ENCODE results near the gene TNPO3. TPM values are rescaled to one million over a fixed set of nuclear protein-coding genes. Genes with fewer than 3 reads are reported as not detected.
A peak's percentile ranks its signal among the peaks of the same experiment; 100 is the strongest.

Gene TNPO3
- total RNA-seq, 2 experiments from 2014 or later, result 58.4 to 59.3 TPM

DNA sequence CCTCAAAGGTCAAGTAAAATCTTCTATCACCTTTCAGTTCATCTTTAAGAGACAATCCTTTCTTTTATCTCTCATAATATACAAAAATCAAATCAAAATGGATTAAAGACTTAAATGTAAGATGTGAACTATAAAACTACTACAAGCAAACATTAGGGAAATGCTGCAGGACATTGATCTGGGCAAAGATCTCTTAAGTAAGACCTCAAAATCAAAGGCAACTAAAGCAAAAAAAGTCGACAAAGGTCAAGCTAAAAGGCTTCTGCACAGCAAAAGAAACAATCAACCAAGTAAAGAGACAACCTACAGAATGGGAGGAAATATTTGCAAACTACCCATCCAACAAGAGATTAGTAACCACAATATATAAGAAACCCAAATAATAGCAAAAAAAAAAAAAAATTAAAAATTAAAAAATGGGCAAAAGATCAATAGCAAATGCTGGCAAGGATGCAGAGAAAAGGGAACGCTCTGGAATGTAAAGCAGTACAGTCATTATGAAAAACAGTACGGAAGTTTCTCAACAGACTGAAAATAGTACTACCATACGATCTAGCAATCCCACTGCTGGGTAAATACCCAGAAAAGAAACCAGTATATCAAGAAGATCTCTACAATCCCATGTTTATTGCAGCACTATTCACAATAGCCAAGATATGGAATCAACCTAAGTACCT, 41.7 kb downstream of the TNPO3 start:
- H3K36me3 Mint-ChIP-seq (ENCODE audit: low read depth), result peaks cover 53% of the 10 kb centered on the region
- no peak for TF ChIP-seq CTCF (IDR thresholded peaks at IDR 0.05)
- H3K27me3 Mint-ChIP-seq, result no peaks in the 10 kb centered on the region
- no peak for DNase-seq
- H3K4me3 Mint-ChIP-seq, result no peak overlapping the region
- H3K27ac Mint-ChIP-seq, result no peak overlapping the region
- ATAC-seq, result no peak
- intact Hi-C loops (cut with micrococcal nuclease), result no loop called here
- H3K9me3 Mint-ChIP-seq, result no peaks in the 10 kb centered on the region
- POLR2A ChIA-PET, result no interaction called here
- H3K4me1 Mint-ChIP-seq (ENCODE audit: low read depth), result peaks cover 37% of the 10 kb centered on the region
- CTCF ChIA-PET, result no interaction called here

DNA sequence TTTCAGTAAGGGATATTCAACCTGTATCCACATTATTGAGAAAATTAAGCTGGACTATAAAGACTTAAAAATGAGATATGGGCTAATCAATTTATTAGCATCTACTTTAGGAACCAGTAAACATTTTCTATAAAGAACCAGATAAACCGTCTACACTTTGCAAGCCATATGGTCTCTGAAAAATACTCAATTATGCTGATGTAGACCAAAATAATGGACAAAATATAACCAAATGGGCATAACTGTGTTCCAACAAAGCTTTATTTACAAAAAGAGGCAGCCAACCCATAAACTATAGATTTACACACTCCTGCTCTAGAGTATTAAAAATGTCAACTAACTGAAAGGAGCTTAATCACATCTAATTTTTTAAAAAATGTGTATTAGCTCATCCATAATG, 42.3 kb downstream of the TNPO3 start:
- peaks cover 49% of the 10 kb centered on the region for H3K36me3 Mint-ChIP-seq (ENCODE audit: low read depth)
- CTCF ChIA-PET, result no interaction called here
- no peak overlapping the region for H3K4me3 Mint-ChIP-seq
- ATAC-seq, result no peak
- no peak for TF ChIP-seq CTCF (IDR thresholded peaks at IDR 0.05)
- H3K27me3 Mint-ChIP-seq, result no peaks in the 10 kb centered on the region
- no peak for DNase-seq
- intact Hi-C loops (cut with micrococcal nuclease), result no loop called here
- no peak overlapping the region for H3K27ac Mint-ChIP-seq
- POLR2A ChIA-PET, result no interaction called here
- peaks cover 36% of the 10 kb centered on the region for H3K4me1 Mint-ChIP-seq (ENCODE audit: low read depth)
- no peaks in the 10 kb centered on the region for H3K9me3 Mint-ChIP-seq

DNA sequence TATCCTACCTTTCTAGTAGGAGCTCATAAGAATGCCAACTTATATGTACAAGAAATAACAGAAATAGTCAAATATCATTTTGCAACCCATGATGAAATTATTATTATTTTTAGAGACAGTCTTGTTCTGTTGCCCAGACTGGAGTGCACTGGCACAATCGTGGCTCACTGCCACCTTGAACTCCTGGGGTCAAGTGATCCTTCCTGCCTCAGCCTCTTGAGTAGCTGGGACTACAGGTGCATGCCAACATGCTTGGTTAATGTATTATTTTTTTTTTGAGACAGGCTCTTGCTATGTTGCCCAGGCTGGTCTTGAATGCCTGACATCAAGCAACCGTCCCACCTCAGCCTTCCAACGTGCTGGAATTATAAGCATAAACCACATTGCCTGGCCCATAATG, 44.8 kb downstream of the TNPO3 start:
- CTCF ChIA-PET, result interaction anchor here (0.9 to 4.3 kb wide), 5 partner anchors 8 to 154 kb away, joined by 3 to 31 read pairs (median 4); no protein-coding TSS in a partner anchor
- DNase-seq, result no peak
- POLR2A ChIA-PET, result interaction anchor here (2.5 kb wide), 1 partner anchor 44 kb away, joined by 11 read pairs; the partner anchor contains the start of gene TNPO3

GRCh38 chr7:129009437-129009836, 45.5 kb downstream of the TNPO3 start:
- POLR2A ChIA-PET, result interaction anchor here (0.9 to 2.5 kb wide), 4 partner anchors 25 to 57 kb away, joined by 3 to 11 read pairs (median 4); partner anchors contain the start of gene TNPO3
- H3K9me3 Mint-ChIP-seq, result no peaks in the 10 kb centered on the region
- CTCF ChIA-PET, result interaction anchor here (0.9 to 4.3 kb wide), 5 partner anchors 9 to 154 kb away, joined by 3 to 31 read pairs (median 4); no protein-coding TSS in a partner anchor
- TF ChIP-seq CTCF (IDR thresholded peaks at IDR 0.05), result no peak
- ATAC-seq (peak; percentile 15), DNase-seq (peak; percentile 13)
- H3K36me3 Mint-ChIP-seq (ENCODE audit: low read depth), result peaks cover 48% of the 10 kb centered on the region
- no peaks in the 10 kb centered on the region for H3K27me3 Mint-ChIP-seq
- no peak overlapping the region for H3K4me3 Mint-ChIP-seq
- peak overlapping the region; percentile 91 for H3K27ac Mint-ChIP-seq
- peaks cover 43% of the 10 kb centered on the region for H3K4me1 Mint-ChIP-seq (ENCODE audit: low read depth)
- intact Hi-C loops (cut with micrococcal nuclease), result no loop called here

More for the DNA sequence above, 44.8 kb downstream of the TNPO3 start:
- Mint-ChIP-seq H3K27me3 (no peaks in the 10 kb centered on the region), H3K9me3 (no peaks in the 10 kb centered on the region), H3K4me3 (no peak overlapping the region), H3K27ac (peak overlapping the region; percentile 57), H3K4me1 (ENCODE audit: low read depth) (peaks cover 43% of the 10 kb centered on the region), H3K36me3 (ENCODE audit: low read depth) (peaks cover 50% of the 10 kb centered on the region)
- ATAC-seq, result no peak
- no peak for TF ChIP-seq CTCF (IDR thresholded peaks at IDR 0.05)
- intact Hi-C loops (cut with micrococcal nuclease), result no loop called here

Measured in activated CD8-positive, alpha-beta T cell treated with anti-CD3 and anti-CD28 coated beads for 36 hours (primary cell).